H1 (cell line): ENCODE measurements around the gene RREB1. TPM values are rescaled to one million over a fixed set of nuclear protein-coding genes. Genes with fewer than 3 reads are reported as not detected.
"Not testable (repeated sequence)": the region's sequence is repeated elsewhere in the genome, so short reads cannot be mapped to it uniquely, and the experiment has no call there.

ENCODE experiments used
- CTCF ChIA-PET: fragments of 300-600 bp; sonication (Branson Sonifier 250); formaldehyde crosslinking; loops from one replicate; lab custom pipeline; 2021; ENCODE audit not compliant: partially characterized antibody; lab: Charles Lee
- POLR2A ChIA-PET: fragments of 300-600 bp; sonication (Branson Sonifier 250); formaldehyde crosslinking; loops from one replicate; lab custom pipeline; 2021; ENCODE audit warnings: inconsistent platforms; ENCODE audit not compliant: partially characterized antibody; lab: Charles Lee
- DNase-seq, 2 experiments: peaks; one replicate each; pipeline versions ENCODE4 v3.0.0 to v3.0.0-alpha.2; 2010 to 2022; ENCODE audit warnings: low spot score in 2 of 2, low read depth in 1 of 2, mixed read lengths in 1 of 2
- FAIRE-seq: peaks from 2 replicates; lab custom pipeline; 2011; peaks lifted over from hg19 to GRCh38; lab: Jason Lieb, UNC
- H2AFZ ChIP-seq: 2 replicates; pipeline ENCODE4 v1.8.1; 2012; ENCODE audit warnings: low read length, inconsistent platforms
- H2AK5ac ChIP-seq: 2 replicates; pipeline ENCODE4 v1.6.1; 2013; ENCODE audit warnings: low read depth, low read length
- H2BK120ac ChIP-seq: replicated peaks from 2 replicates; pipeline ENCODE3; 2013; ENCODE audit warnings: low read depth, low read length, inconsistent platforms
- H2BK12ac ChIP-seq: 2 replicates; pipeline ENCODE4 v1.6.1; 2013; ENCODE audit warnings: low read depth, low read length
- H2BK15ac ChIP-seq: 2 replicates; pipeline ENCODE4 v1.6.1; 2013; ENCODE audit warnings: low read length
- H2BK20ac ChIP-seq: 2 replicates; pipeline ENCODE4 v1.6.1; 2013; ENCODE audit warnings: low read length
- H2BK5ac ChIP-seq: 2 replicates; pipeline ENCODE4 v1.6.1; 2013; ENCODE audit warnings: low read depth, low read length
- H3K14ac ChIP-seq: 2 replicates; pipeline ENCODE4 v1.6.1; 2013; ENCODE audit warnings: inconsistent platforms; ENCODE audit not compliant: insufficient read length
- H3K18ac ChIP-seq: 2 replicates; pipeline ENCODE4 v1.6.1; 2013; ENCODE audit warnings: low read length; ENCODE audit errors: extremely low read depth
- H3K23ac ChIP-seq: 2 replicates; pipeline ENCODE4 v1.6.1; 2013; ENCODE audit warnings: inconsistent platforms; ENCODE audit not compliant: insufficient read length
- H3K23me2 ChIP-seq: 2 replicates; pipeline ENCODE4 v1.6.1; 2013; ENCODE audit warnings: low read depth, low read length
- H3K27ac ChIP-seq: 2 replicates; pipeline ENCODE4 v1.6.1; 2011; ENCODE audit warnings: low read depth, low read length, inconsistent platforms
- H3K27me3 ChIP-seq, 4 experiments: replicated peaks in 1 of 4; 1 replicate in 1 of 4; 2 replicates in 3 of 4; pipeline versions ENCODE4 v1.6.1 to v1.8.1; 2011 to 2013; ENCODE audit warnings: low read length in 3 of 4, mild to moderate bottlenecking in 3 of 4, inconsistent platforms in 2 of 4, mixed read lengths in 2 of 4, moderate library complexity in 1 of 4; ENCODE audit not compliant: control insufficient read depth in 3 of 4, insufficient read depth in 3 of 4; ENCODE audit errors: extremely low read depth in 1 of 4
- H3K36me3 ChIP-seq, 4 experiments: 2 replicates each; pipeline versions ENCODE4 v1.6.1 to v1.8.1; 2011 to 2013; ENCODE audit warnings: mild to moderate bottlenecking in 4 of 4, low read length in 3 of 4, moderate library complexity in 2 of 4, control low read depth in 1 of 4, inconsistent platforms in 1 of 4; ENCODE audit not compliant: insufficient read depth in 4 of 4, control insufficient read depth in 2 of 4
- H3K4ac ChIP-seq: replicated peaks from 2 replicates; pipeline ENCODE3; 2013; ENCODE audit warnings: low read length, low read depth, mixed read lengths, inconsistent platforms; ENCODE audit not compliant: insufficient read length
- H3K4me1 ChIP-seq, 4 experiments: replicated peaks in 1 of 4; 1 replicate in 1 of 4; 2 replicates in 3 of 4; pipeline versions ENCODE4 v1.6.1 to v1.8.1; 2011 to 2013; ENCODE audit warnings: low read length in 3 of 4, inconsistent platforms in 2 of 4, mixed read lengths in 1 of 4; ENCODE audit not compliant: insufficient read depth in 4 of 4, control insufficient read depth in 3 of 4
- H3K4me2 ChIP-seq, 2 experiments: 2 replicates each; pipeline versions ENCODE4 v1.6.1 to v1.8.1; 2011 to 2013; ENCODE audit warnings: low read depth in 2 of 2, low read length in 2 of 2, control low read depth in 1 of 2, inconsistent platforms in 1 of 2, mild to moderate bottlenecking in 1 of 2; ENCODE audit not compliant: insufficient read depth in 1 of 2
- H3K4me3 ChIP-seq, 4 experiments: fragments of 200-600, 300-600 bp in 1 of 4; sonication (generic), shearing (Covaris generic), sonication (Bioruptor Twin) in 1 of 4; 2 replicates each; pipeline versions ENCODE4 v1.5.1 to v1.8.1; 2011 to 2016; ENCODE audit warnings: low read length in 4 of 4, low read depth in 3 of 4, control low read depth in 2 of 4, inconsistent platforms in 2 of 4, mild to moderate bottlenecking in 2 of 4, mixed read lengths in 1 of 4, moderate library complexity in 1 of 4; ENCODE audit not compliant: insufficient read depth in 2 of 4; ENCODE audit errors: extremely low read depth in 1 of 4
- H3K56ac ChIP-seq: replicated peaks from 2 replicates; pipeline ENCODE3; 2013; ENCODE audit warnings: low read depth, mild to moderate bottlenecking, mixed read lengths, low read length, inconsistent platforms; ENCODE audit not compliant: insufficient read length
- H3K79me1 ChIP-seq: 2 replicates; pipeline ENCODE4 v1.6.1; 2013; ENCODE audit warnings: low read depth, low read length, control low read depth
- H3K79me2 ChIP-seq, 2 experiments: 2 replicates each; pipeline versions ENCODE4 v1.6.1 to v1.8.1; 2012 to 2013; ENCODE audit warnings: low read length in 2 of 2, mild to moderate bottlenecking in 2 of 2, inconsistent platforms in 1 of 2; ENCODE audit not compliant: insufficient read depth in 2 of 2, control insufficient read depth in 1 of 2
- H3K9ac ChIP-seq, 4 experiments: replicated peaks in 1 of 4; 1 replicate in 1 of 4; 2 replicates in 3 of 4; pipeline versions ENCODE4 v1.6.1 to v1.8.1; 2011 to 2013; ENCODE audit warnings: low read depth in 3 of 4, low read length in 3 of 4, control low read depth in 2 of 4, mild to moderate bottlenecking in 2 of 4, moderate library complexity in 2 of 4, inconsistent platforms in 1 of 4; ENCODE audit errors: extremely low read depth in 1 of 4
- H3K9me3 ChIP-seq, 2 experiments: 2 replicates each; pipeline versions ENCODE4 v1.6.1 to v1.8.1; 2012 to 2013; ENCODE audit warnings: mild to moderate bottlenecking in 2 of 2, moderate library complexity in 2 of 2, control low read depth in 1 of 2, inconsistent platforms in 1 of 2, low read depth in 1 of 2, low read length in 1 of 2, mixed read lengths in 1 of 2; ENCODE audit not compliant: insufficient read depth in 2 of 2
- H4K20me1 ChIP-seq, 2 experiments: replicated peaks in 1 of 2; 2 replicates each; pipeline versions ENCODE3 to v1.8.1; 2011 to 2013; ENCODE audit warnings: inconsistent platforms in 2 of 2, low read length in 2 of 2, mild to moderate bottlenecking in 1 of 2; ENCODE audit not compliant: insufficient read depth in 2 of 2, control insufficient read depth in 1 of 2
- H4K5ac ChIP-seq: 2 replicates; pipeline ENCODE4 v1.6.1; 2013; ENCODE audit warnings: low read length, low read depth, mixed read lengths, inconsistent platforms; ENCODE audit not compliant: insufficient read length
- H4K8ac ChIP-seq: 2 replicates; pipeline ENCODE4 v1.8.0; 2013; ENCODE audit warnings: mild to moderate bottlenecking, moderate library complexity, low read length, inconsistent platforms; ENCODE audit not compliant: insufficient read depth; ENCODE audit errors: extremely low read depth
- H4K91ac ChIP-seq: replicated peaks from 2 replicates; pipeline ENCODE3; 2013; ENCODE audit warnings: low read length, mixed read lengths, inconsistent platforms; ENCODE audit not compliant: insufficient read length
- WGBS, 2 experiments: shearing (Covaris generic) in 1 of 2; methylation state at CpG; one replicate each; pipeline versions ENCODE4 v1.1.6 to v1.1.7; 2013 to 2015; ENCODE audit warnings: low lambda C conversion rate in 2 of 2, mixed read lengths in 2 of 2, inconsistent platforms in 1 of 2, low coverage in 1 of 2, missing lambda C conversion rate in 1 of 2; ENCODE audit not compliant: insufficient replicate concordance in 2 of 2, insufficient coverage in 1 of 2, insufficient read length in 1 of 2; ENCODE audit errors: extremely low coverage in 1 of 2, missing lambda C conversion rate in 1 of 2; 5-methylcytosine and 5-hydroxymethylcytosine counted together
- polyA plus RNA-seq, 7 experiments: library from polyadenylated mRNA; depleted of rRNA in 3 of 7; stranded (reverse) in 5 of 7; unstranded in 2 of 7; fragments of >200 nt in 5 of 7; fragments of 200-250 nt in 2 of 7; gene quantifications; 1 replicate in 5 of 7; 2 replicates in 1 of 7; 4 replicates in 1 of 7; pipeline versions ENCODE4 v1.2.1 to v1.2.3, GENCODE V29; 2011 to 2013; ENCODE audit warnings: missing spikeins in 2 of 7, mixed read lengths in 2 of 7
- total RNA-seq: library from RNA; stranded (reverse); fragmentation: NEBNext Ultra II Directional; extraction: Animal tissue kit (Norgen Biotek cat#: 25700); gene quantifications from 2 replicates; pipeline ENCODE4 v1.2.1, GENCODE V29; 2021

RREB1 gene
- total and polyA plus RNA-seq, 2 of the 8 experiments (the other 6 are each of a cell fraction or from before 2014, with no cell fraction given): 3.9 to 34.7 TPM

- H2AFZ ChIP-seq, H3K27me3 ChIP-seq, H3K79me2 ChIP-seq, H3K79me1 ChIP-seq, H3K23ac ChIP-seq, H3K9me3 ChIP-seq, H2BK15ac ChIP-seq, H4K8ac ChIP-seq, H3K4me3 ChIP-seq, H3K36me3 ChIP-seq, H2BK120ac ChIP-seq, H2BK5ac ChIP-seq, H4K5ac ChIP-seq, H3K18ac ChIP-seq, DNase-seq, H3K14ac ChIP-seq, H2BK20ac ChIP-seq, H3K4ac ChIP-seq, H3K27ac ChIP-seq, H3K9ac ChIP-seq, H3K56ac ChIP-seq, FAIRE-seq, H3K4me2 ChIP-seq, H4K91ac ChIP-seq, POLR2A ChIA-PET, H4K20me1 ChIP-seq, H2BK12ac ChIP-seq, H2AK5ac ChIP-seq: not testable (repeated sequence)
- H3K4me1 ChIP-seq: peaks cover 0 to 14% (median 9%) of the 10 kb centered on the region in 4 experiments; a peak in 6 of 7 replicates
- peaks cover 13% of the 10 kb centered on the region for H3K23me2 ChIP-seq
- WGBS, 2 experiments: 90% methylated on average over 7 of the region's 7 CpGs; no CpG with 5 or more reads in 1 of the 2 experiments
- CTCF ChIA-PET: interaction anchor here (0.7 to 3.1 kb wide), 4 partner anchors 10 to 26 kb away, joined by 3 to 26 read pairs (median 3); no protein-coding TSS in a partner anchor
Observed at GRCh38 chr6:7265385-7265726, 157.6 kb downstream of the RREB1 start.
